ENCODE data around the gene USP6NL. TPM values are rescaled to one million over a fixed set of nuclear protein-coding genes. Genes with fewer than 3 reads are reported as not detected.

Gene USP6NL
- total RNA-seq, 1 experiment from 2014 or later: 21.4 TPM

GRCh38 chr10:11557513-11557912 lies 53.9 kb downstream of the USP6NL start:
- H3K9me3 Mint-ChIP-seq: peaks cover 14% of the 10 kb centered on the region
- POLR2A ChIA-PET: no interaction called here
- no peak overlapping the region for H3K4me3 Mint-ChIP-seq

More at GRCh38 chr10:11557513-11557912, 53.9 kb downstream of the USP6NL start:
- CTCF ChIA-PET: no interaction called here
- no peak for ATAC-seq
- TF ChIP-seq JUN (CRISPR knock-in tag; IDR thresholded peaks at IDR 0.05): no peak
- no peak for TF ChIP-seq FOXJ3 (CRISPR knock-in tag; IDR thresholded peaks at IDR 0.05; ENCODE audit: borderline replicate concordance)
- TF ChIP-seq ZMAT4 (CRISPR knock-in tag; IDR thresholded peaks at IDR 0.05): no peak
- no peak for TF ChIP-seq GRHL2 (CRISPR knock-in tag; IDR thresholded peaks at IDR 0.05; ENCODE audit: insufficient replicate concordance, severe bottlenecking)
- no peak for TF ChIP-seq GTF2I (CRISPR knock-in tag; conservative IDR thresholded peaks at IDR 0.05)
- no peak for TF ChIP-seq PRDM15 (CRISPR knock-in tag; IDR thresholded peaks at IDR 0.05)
- TF ChIP-seq E2F4 (CRISPR knock-in tag; IDR thresholded peaks at IDR 0.05; ENCODE audit: borderline replicate concordance, low read depth): no peak
- no peak for TF ChIP-seq ZNF232 (CRISPR knock-in tag; IDR thresholded peaks at IDR 0.05)
- no peak for TF ChIP-seq NR1H2 (CRISPR knock-in tag; IDR thresholded peaks at IDR 0.05)
- no peak for TF ChIP-seq ZSCAN18 (CRISPR knock-in tag; IDR thresholded peaks at IDR 0.05)
- no peak for TF ChIP-seq CDX4 (CRISPR knock-in tag; IDR thresholded peaks at IDR 0.05; ENCODE audit: borderline replicate concordance)
- no peak for TF ChIP-seq ZBTB21 (CRISPR knock-in tag; IDR thresholded peaks at IDR 0.05; ENCODE audit: borderline replicate concordance)
- TF ChIP-seq FOXP4 (CRISPR knock-in tag; IDR thresholded peaks at IDR 0.05): no peak
- H3K27ac Mint-ChIP-seq: no peak overlapping the region
- peaks cover 12% of the 10 kb centered on the region for H3K36me3 Mint-ChIP-seq
- peaks cover 27% of the 10 kb centered on the region for H3K4me1 Mint-ChIP-seq
- no peak for DNase-seq (ENCODE audit: low spot score)
- no peaks in the 10 kb centered on the region for H3K27me3 Mint-ChIP-seq (ENCODE audit: low read depth)
